H9 (cell line): ENCODE results near the gene OTUB1. TPM values are rescaled to one million over a fixed set of nuclear protein-coding genes. Genes with fewer than 3 reads are reported as not detected.
A peak's percentile ranks its signal among the peaks of the same experiment; 100 is the strongest.

ENCODE experiments used
- DNase-seq: peaks from one replicate; pipeline ENCODE4 v3.0.0-alpha.2; 2017
- H2AFZ ChIP-seq: one replicate; pipeline ENCODE4 v1.6.1; 2013; ENCODE audit warnings: mild to moderate bottlenecking, low read length, control low read depth, moderate library complexity
- H2AK5ac ChIP-seq: 2 replicates; pipeline ENCODE4 v1.6.1; 2013; ENCODE audit warnings: low read length, control low read depth, mixed read lengths; ENCODE audit not compliant: insufficient read length
- H2BK120ac ChIP-seq: one replicate; pipeline ENCODE4 v1.6.1; 2013; ENCODE audit warnings: low read depth, mild to moderate bottlenecking, low read length, control low read depth, inconsistent platforms; ENCODE audit not compliant: poor library complexity, severe bottlenecking
- H2BK12ac ChIP-seq: 2 replicates; pipeline ENCODE4 v1.6.1; 2013; ENCODE audit warnings: low read length, control low read depth, mixed read lengths, low read depth; ENCODE audit not compliant: insufficient read length
- H2BK15ac ChIP-seq: 2 replicates; pipeline ENCODE4 v1.6.1; 2013; ENCODE audit warnings: low read depth, low read length, control low read depth
- H2BK20ac ChIP-seq: one replicate; pipeline ENCODE4 v1.6.1; 2013; ENCODE audit warnings: low read depth, mild to moderate bottlenecking, low read length, control low read depth, inconsistent platforms; ENCODE audit not compliant: poor library complexity, severe bottlenecking
- H2BK5ac ChIP-seq: 2 replicates; pipeline ENCODE4 v1.6.1; 2013; ENCODE audit warnings: low read length, control low read depth, mixed read lengths; ENCODE audit not compliant: insufficient read length
- H3K14ac ChIP-seq: 2 replicates; pipeline ENCODE4 v1.6.1; 2013; ENCODE audit warnings: low read length, control low read depth; ENCODE audit not compliant: insufficient read depth
- H3K18ac ChIP-seq: 2 replicates; pipeline ENCODE4 v1.6.1; 2013; ENCODE audit warnings: low read depth, mild to moderate bottlenecking, mixed read lengths, low read length, control low read depth; ENCODE audit not compliant: insufficient read length
- H3K23ac ChIP-seq: 2 replicates; pipeline ENCODE4 v1.6.1; 2013; ENCODE audit warnings: low read length, control low read depth, mixed read lengths, low read depth; ENCODE audit not compliant: insufficient read length
- H3K23me2 ChIP-seq: 2 replicates; pipeline ENCODE4 v1.6.1; 2013; ENCODE audit warnings: low read depth, mild to moderate bottlenecking, mixed read lengths, low read length, control low read depth; ENCODE audit not compliant: insufficient read length, poor library complexity, severe bottlenecking
- H3K27ac ChIP-seq: 2 replicates; pipeline ENCODE4 v1.5.1; 2013; ENCODE audit warnings: low read length, control low read depth, mixed read lengths, low read depth; ENCODE audit not compliant: insufficient read length
- H3K27me3 ChIP-seq: 2 replicates; pipeline ENCODE4 v1.6.1; 2013; ENCODE audit warnings: low read length, control low read depth, inconsistent platforms; ENCODE audit not compliant: insufficient read depth
- H3K4ac ChIP-seq: 2 replicates; pipeline ENCODE4 v1.6.1; 2013; ENCODE audit warnings: low read depth, mild to moderate bottlenecking, control low read depth, inconsistent platforms, low read length, moderate library complexity
- H3K4me1 ChIP-seq: 2 replicates; pipeline ENCODE4 v1.6.1; 2013; ENCODE audit warnings: low read length, control low read depth, inconsistent platforms; ENCODE audit not compliant: insufficient read depth
- H3K4me2 ChIP-seq: 2 replicates; pipeline ENCODE4 v1.6.1; 2013; ENCODE audit warnings: low read length, control low read depth, mixed read lengths; ENCODE audit not compliant: insufficient read length, insufficient read depth
- H3K56ac ChIP-seq: 2 replicates; pipeline ENCODE4 v1.6.1; 2013; ENCODE audit warnings: low read depth, mild to moderate bottlenecking, mixed read lengths, low read length, control low read depth; ENCODE audit not compliant: insufficient read length
- H3K79me1 ChIP-seq: 2 replicates; pipeline ENCODE4 v1.6.1; 2013; ENCODE audit warnings: low read depth, mild to moderate bottlenecking, moderate library complexity, low read length, control low read depth, inconsistent platforms; ENCODE audit not compliant: insufficient read depth, poor library complexity, severe bottlenecking
- H3K79me2 ChIP-seq: 2 replicates; pipeline ENCODE4 v1.6.1; 2013; ENCODE audit warnings: low read length, control low read depth, inconsistent platforms; ENCODE audit not compliant: insufficient read depth
- H3K9ac ChIP-seq: 2 replicates; pipeline ENCODE4 v1.6.1; 2013; ENCODE audit warnings: low read length, control low read depth, mixed read lengths; ENCODE audit not compliant: insufficient read length; ENCODE audit errors: extremely low read depth
- H3K9me3 ChIP-seq: one replicate; pipeline ENCODE4 v1.6.1; 2013; ENCODE audit warnings: low read depth, low read length, inconsistent platforms; ENCODE audit not compliant: control insufficient read depth
- H3T11ph ChIP-seq: one replicate; pipeline ENCODE4 v1.6.1; 2013; ENCODE audit warnings: mild to moderate bottlenecking, low read length, control low read depth, inconsistent platforms
- H4K20me1 ChIP-seq: one replicate; pipeline ENCODE4 v1.6.1; 2013; ENCODE audit not compliant: control insufficient read depth, insufficient read length, insufficient read depth
- H4K5ac ChIP-seq: 2 replicates; pipeline ENCODE4 v1.6.1; 2013; ENCODE audit warnings: low read depth, mild to moderate bottlenecking, mixed read lengths, low read length, control low read depth; ENCODE audit not compliant: insufficient read length
- H4K8ac ChIP-seq: replicated peaks from 2 replicates; pipeline ENCODE4 v1.6.1; 2013; ENCODE audit warnings: low read length, control low read depth, mixed read lengths, low read depth; ENCODE audit not compliant: insufficient read length
- H4K91ac ChIP-seq: 2 replicates; pipeline ENCODE4 v1.6.1; 2013; ENCODE audit warnings: low read depth, mild to moderate bottlenecking, moderate library complexity, mixed read lengths, low read length, control low read depth; ENCODE audit not compliant: insufficient read length
- H3K27ac Mint-ChIP-seq, 3 experiments: 2 replicates in 2 of 3; 3 replicates in 1 of 3; pipeline ENCODE4 v1.8.0; 2020 to 2021; ENCODE audit warnings: mixed read lengths in 3 of 3, mild to moderate bottlenecking in 1 of 3, moderate library complexity in 1 of 3
- H3K27me3 Mint-ChIP-seq: 2 replicates; pipeline ENCODE4 v1.8.0; 2021; ENCODE audit warnings: low read depth, mild to moderate bottlenecking, moderate library complexity, mixed read lengths
- H3K36me3 Mint-ChIP-seq, 3 experiments: 2 replicates in 2 of 3; 3 replicates in 1 of 3; pipeline ENCODE4 v1.8.0; 2020 to 2021; ENCODE audit warnings: low read depth in 3 of 3, mixed read lengths in 3 of 3; ENCODE audit not compliant: insufficient read depth in 1 of 3
- H3K4me1 Mint-ChIP-seq, 2 experiments: 2 replicates each; pipeline ENCODE4 v1.8.0; 2020; ENCODE audit warnings: mixed read lengths in 2 of 2
- H3K4me3 Mint-ChIP-seq, 2 experiments: 2 replicates in 1 of 2; 3 replicates in 1 of 2; pipeline ENCODE4 v1.8.0; 2020 to 2021; ENCODE audit warnings: mild to moderate bottlenecking in 2 of 2, mixed read lengths in 2 of 2, moderate library complexity in 1 of 2
- H3K9me3 Mint-ChIP-seq, 2 experiments: 2 replicates in 1 of 2; 3 replicates in 1 of 2; pipeline ENCODE4 v1.8.0; 2020; ENCODE audit warnings: mild to moderate bottlenecking in 2 of 2, mixed read lengths in 2 of 2, moderate library complexity in 1 of 2
- WGBS: extraction: QIAGEN DNeasy Blood & Tissue Kit; methylation state at CpG from one replicate; pipeline ENCODE4 v1.1.7; 2013; ENCODE audit warnings: missing lambda C conversion rate, low lambda C conversion rate, mixed read lengths; ENCODE audit not compliant: insufficient read length; ENCODE audit errors: extremely low coverage; 5-methylcytosine and 5-hydroxymethylcytosine counted together
- total RNA-seq: library from RNA; stranded (reverse); gene quantifications from 2 replicates; pipeline ENCODE4 v1.2.1, GENCODE V29; 2021
- TF ChIP-seq, protein P1 (sequence below): fragments of 200-600 bp; sonication (generic); conservative IDR thresholded peaks from 3 replicates; pipeline ENCODE4 v1.8.0; 2021; ENCODE audit warnings: antibody characterized with exemption, mild to moderate bottlenecking

The OTUB1 gene
- total RNA-seq, 1 experiment from 2014 or later, result 114 TPM

DNA sequence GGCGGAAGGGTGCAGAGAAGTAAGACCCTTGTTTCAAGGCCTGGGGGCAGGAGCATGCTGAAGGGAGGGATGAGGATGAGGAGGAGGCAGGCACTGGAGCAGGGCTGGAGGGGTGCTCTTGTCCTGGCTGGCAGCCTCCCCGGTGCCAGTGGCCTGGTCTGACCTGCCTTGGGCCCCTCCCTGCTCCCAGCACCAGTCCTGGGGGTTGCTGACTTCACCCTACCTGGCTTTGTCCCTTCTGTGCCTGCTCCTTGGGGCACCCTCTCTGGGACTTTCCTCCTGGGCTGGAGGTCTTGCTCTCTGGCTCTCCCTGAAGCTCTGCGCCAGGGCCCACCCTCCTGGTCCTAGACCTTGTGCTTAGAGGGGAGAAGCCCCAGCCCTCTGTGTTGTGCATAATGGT is 44.8 kb downstream of the OTUB1 start:
- H3K27me3 ChIP-seq, result peaks cover 23% of the 10 kb centered on the region; the same call in 1 of the 2 replicates
- peaks cover 35 to 45% of the 10 kb centered on the region in 2 experiments for H3K4me1 Mint-ChIP-seq
- no peak overlapping the region for H3K9ac ChIP-seq
- no peak overlapping the region for H3K27ac ChIP-seq
- H2AFZ ChIP-seq, result no peak overlapping the region
- no peak overlapping the region for H2BK120ac ChIP-seq
- no peak overlapping the region; the same call in 1 of the 2 replicates for H3K14ac ChIP-seq
- no CpG with 5 or more reads among the region's 3 CpGs for WGBS
- no peak overlapping the region for H3K56ac ChIP-seq
- H3K23ac ChIP-seq, result no peak overlapping the region
- H2BK20ac ChIP-seq, result no peak overlapping the region
- no peak overlapping the region for H2BK5ac ChIP-seq
- peak overlapping the region in 1 of 2 experiments; percentile 35; a peak in 1 of 5 replicates for H3K4me3 Mint-ChIP-seq
- no peaks in the 10 kb centered on the region for H3K79me2 ChIP-seq
- H2BK12ac ChIP-seq, result no peak overlapping the region
- H2BK15ac ChIP-seq, result no peak overlapping the region
- H3K4me1 ChIP-seq, result no peaks in the 10 kb centered on the region; the same call in 1 of the 2 replicates
- H4K5ac ChIP-seq, result no peak overlapping the region
- no peak overlapping the region for H3K18ac ChIP-seq
- no peaks in the 10 kb centered on the region for H3K9me3 Mint-ChIP-seq
- no peaks in the 10 kb centered on the region for H3K9me3 ChIP-seq
- no peak overlapping the region for H3K4me2 ChIP-seq
- no peaks in the 10 kb centered on the region for H4K20me1 ChIP-seq
- H3T11ph ChIP-seq, result no peak overlapping the region
- no peaks in the 10 kb centered on the region for H3K23me2 ChIP-seq
- H3K79me1 ChIP-seq, result no peaks in the 10 kb centered on the region
- no peak overlapping the region for H3K27ac Mint-ChIP-seq
- H3K27me3 Mint-ChIP-seq, result peaks cover 80% of the 10 kb centered on the region
- H3K36me3 Mint-ChIP-seq, result peaks cover 0 to 2% (median 0%) of the 10 kb centered on the region in 3 experiments; a peak in 3 of 7 replicates
- no peak overlapping the region for H4K91ac ChIP-seq
- no peak for DNase-seq
- H2AK5ac ChIP-seq, result no peak overlapping the region
- no peak overlapping the region for H4K8ac ChIP-seq
- H3K4ac ChIP-seq, result no peak overlapping the region
- TF ChIP-seq, protein P1, sequence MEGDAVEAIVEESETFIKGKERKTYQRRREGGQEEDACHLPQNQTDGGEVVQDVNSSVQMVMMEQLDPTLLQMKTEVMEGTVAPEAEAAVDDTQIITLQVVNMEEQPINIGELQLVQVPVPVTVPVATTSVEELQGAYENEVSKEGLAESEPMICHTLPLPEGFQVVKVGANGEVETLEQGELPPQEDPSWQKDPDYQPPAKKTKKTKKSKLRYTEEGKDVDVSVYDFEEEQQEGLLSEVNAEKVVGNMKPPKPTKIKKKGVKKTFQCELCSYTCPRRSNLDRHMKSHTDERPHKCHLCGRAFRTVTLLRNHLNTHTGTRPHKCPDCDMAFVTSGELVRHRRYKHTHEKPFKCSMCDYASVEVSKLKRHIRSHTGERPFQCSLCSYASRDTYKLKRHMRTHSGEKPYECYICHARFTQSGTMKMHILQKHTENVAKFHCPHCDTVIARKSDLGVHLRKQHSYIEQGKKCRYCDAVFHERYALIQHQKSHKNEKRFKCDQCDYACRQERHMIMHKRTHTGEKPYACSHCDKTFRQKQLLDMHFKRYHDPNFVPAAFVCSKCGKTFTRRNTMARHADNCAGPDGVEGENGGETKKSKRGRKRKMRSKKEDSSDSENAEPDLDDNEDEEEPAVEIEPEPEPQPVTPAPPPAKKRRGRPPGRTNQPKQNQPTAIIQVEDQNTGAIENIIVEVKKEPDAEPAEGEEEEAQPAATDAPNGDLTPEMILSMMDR, result no peak
